Measurements from ENCODE around the gene PJVK.

Gene PJVK

GRCh38 chr2:178484245-178485041 lies 33.3 kb downstream of the PJVK start:
- no peak for DNase-seq

- DNase-seq, result no peak
Measured at GRCh38 chr2:178485356-178485755, 34.2 kb downstream of the PJVK start.

- no peak for DNase-seq
Measured at GRCh38 chr2:178491612-178492011, 40.4 kb downstream of the PJVK start.

GRCh38 chr2:178496049-178496448 lies 44.9 kb downstream of the PJVK start:
- DNase-seq, result no peak

GRCh38 chr2:178498137-178498536 lies 47.0 kb downstream of the PJVK start:
- no peak for DNase-seq

GRCh38 chr2:178499640-178500039 lies 48.5 kb downstream of the PJVK start:
- DNase-seq, result no peak

- DNase-seq, result no peak
Measured at GRCh38 chr2:178502751-178503150, 51.6 kb downstream of the PJVK start.

- DNase-seq, result no peak
Measured at GRCh38 chr2:178506101-178506500, 54.9 kb downstream of the PJVK start.

GRCh38 chr2:178506524-178506923 lies 55.3 kb downstream of the PJVK start:
- no peak for DNase-seq

GRCh38 chr2:178506949-178507348 lies 55.8 kb downstream of the PJVK start:
- no peak for DNase-seq

- DNase-seq, result no peak
Measured at GRCh38 chr2:178508646-178509045, 57.5 kb downstream of the PJVK start.

GRCh38 chr2:178510384-178510783 lies 59.2 kb downstream of the PJVK start:
- no peak for DNase-seq
